Activated CD8-positive, alpha-beta memory T cell treated with anti-CD3 and anti-CD28 coated beads, Interleukin-2, amount 50 U/mL, for 1 hour (primary cell): ENCODE measurements around the gene GRK2.
A peak's percentile ranks its signal among the peaks of the same experiment; 100 is the strongest.
"Not testable (repeated sequence)": the region's sequence is repeated elsewhere in the genome, so short reads cannot be mapped to it uniquely, and the experiment has no call there.

Experiments
- DNase-seq: peaks from one replicate; pipeline ENCODE4 v3.0.0-alpha.2; 2020; ENCODE audit errors: extremely low read depth

The GRK2 gene

DNA sequence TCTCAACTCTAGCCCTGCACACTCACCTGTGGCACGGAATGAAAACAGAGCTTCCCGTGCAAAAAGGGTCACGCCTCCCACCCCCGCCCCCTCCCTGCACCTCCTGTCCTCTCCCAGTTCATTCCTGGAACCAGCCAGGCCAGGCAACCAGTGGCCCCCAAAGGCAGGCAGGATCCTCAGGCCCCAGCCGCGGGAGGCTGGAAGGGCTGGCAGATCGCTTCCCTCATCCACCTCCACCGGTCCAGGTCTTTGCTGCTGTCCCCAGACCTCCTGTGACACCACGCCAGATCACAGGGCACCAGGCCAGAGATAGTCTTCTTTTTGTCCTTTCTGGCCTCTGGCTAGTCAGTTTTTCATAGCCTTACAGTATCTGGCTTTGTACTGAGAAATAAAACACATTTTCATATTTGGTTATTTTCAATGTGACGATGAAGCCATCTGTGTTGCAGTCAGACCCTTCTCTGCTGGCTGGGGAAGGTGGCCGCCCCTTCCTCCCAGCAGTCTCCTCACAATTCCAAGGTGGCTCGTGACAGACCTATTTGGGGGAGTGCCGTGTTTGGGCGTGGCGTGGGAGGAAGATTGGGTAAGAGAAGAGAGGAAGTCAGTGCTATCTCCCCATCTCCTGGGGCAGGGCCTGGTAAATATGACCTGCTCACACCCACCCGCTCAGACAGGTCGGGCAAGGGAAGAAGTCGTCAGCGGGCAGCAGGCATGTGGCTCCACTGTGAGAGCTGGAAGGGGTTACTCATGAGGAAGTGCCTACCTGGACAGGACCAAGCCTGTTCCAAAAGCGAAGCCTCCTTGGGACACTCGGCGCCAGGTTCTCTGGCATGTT is 46.1 kb downstream of the GRK2 start:
- DNase-seq: no peak

DNA sequence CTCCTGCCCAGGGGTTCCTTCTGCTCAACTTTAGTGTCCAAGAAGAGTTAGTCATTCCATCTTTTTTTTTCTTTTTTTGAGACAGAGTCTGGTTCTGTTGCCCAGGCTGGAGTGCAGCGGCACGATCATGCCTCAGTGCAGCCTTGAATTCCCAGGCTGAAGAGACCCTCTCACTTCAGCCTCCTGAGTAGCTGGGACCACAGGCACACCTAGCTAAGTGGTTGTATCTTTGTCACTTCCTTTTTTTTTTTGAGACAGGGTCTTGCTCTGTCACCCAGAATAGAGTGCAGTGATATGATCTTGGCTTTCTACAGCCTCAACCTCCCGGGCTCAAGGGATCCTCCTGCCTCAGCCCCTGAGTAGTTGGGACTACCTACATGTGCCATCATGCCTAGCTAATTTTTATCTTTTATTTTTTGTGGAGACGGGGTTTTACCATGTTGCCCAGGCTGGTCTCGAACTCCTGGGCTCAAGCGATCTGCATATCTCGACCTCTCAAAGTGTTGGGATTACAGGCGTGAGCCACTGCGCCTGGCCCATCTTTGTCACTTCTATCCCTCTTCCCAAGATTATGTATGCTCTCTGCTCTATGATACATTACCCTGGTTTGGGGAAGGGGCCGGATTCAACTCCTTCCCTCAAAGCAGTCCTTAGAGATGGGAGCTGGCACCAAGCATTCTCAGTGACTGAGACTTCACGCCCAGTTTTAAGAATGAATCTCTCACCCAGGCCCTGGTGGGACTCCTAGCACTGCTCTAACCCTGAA is 47.0 kb downstream of the GRK2 start:
- no peak for DNase-seq

DNA sequence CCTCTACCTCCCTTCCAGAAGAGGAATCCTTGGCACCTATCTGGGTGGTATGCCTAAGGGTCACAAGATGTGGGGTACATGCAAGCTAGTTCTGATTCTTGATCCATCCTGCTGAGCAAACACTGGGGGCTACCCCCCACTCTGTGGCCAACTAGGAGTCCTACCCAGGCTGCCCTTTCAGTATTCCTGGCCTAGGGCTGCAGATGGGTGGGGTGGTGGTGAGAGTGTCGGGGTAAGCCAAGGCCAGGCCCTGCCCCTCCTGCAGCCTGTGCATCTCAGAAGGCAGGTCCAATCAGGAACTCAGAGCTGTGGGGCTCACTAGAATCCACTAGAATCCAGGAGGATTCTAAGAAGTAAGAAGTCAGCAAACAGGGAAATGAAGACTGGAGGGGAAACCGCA is 47.9 kb downstream of the GRK2 start:
- no peak for DNase-seq

DNA sequence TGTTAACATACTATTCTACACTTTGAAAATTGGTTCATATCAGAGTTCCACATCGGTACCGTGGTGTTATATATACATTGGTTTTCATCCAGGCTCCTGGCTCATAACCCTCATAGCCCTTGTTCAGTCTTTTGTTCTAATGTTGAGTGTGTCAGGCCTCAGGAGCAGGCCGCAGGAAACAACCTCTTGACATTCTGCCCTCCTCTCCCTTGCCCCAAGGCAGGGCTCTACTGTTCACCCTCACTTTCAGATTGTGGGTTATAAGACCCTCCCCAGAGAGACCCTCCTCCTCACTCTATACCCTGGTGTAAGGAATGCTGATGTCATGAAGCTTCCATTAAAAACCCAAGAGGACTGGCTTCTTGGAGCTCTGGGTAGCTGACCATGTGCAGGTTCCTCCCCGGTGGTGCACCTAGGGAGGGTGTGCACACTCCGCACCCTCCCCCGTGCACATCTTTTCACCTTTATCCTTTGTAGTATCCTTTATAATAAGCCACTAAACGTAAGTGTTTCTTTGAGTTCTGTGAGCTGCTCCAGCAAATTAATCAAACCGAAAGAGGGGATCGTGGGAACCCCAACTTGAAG is 49.1 kb downstream of the GRK2 start:
- DNase-seq: no peak

DNA sequence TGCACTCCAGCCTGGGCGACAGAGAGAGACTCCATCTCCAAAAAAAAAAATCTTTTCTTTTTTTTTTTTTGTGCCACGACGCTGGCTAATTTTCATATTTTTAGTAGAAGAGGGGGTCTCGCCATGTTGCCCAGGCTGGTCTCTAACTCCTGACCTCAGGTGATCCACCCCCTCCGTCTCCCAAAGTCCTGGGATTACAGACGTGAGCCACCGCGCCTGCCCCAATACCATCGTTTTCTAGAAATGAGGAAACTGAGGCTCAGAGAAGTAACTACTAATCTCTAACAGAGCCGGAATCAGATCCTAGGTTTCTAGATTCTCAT is 50.6 kb downstream of the GRK2 start:
- no peak for DNase-seq

DNA sequence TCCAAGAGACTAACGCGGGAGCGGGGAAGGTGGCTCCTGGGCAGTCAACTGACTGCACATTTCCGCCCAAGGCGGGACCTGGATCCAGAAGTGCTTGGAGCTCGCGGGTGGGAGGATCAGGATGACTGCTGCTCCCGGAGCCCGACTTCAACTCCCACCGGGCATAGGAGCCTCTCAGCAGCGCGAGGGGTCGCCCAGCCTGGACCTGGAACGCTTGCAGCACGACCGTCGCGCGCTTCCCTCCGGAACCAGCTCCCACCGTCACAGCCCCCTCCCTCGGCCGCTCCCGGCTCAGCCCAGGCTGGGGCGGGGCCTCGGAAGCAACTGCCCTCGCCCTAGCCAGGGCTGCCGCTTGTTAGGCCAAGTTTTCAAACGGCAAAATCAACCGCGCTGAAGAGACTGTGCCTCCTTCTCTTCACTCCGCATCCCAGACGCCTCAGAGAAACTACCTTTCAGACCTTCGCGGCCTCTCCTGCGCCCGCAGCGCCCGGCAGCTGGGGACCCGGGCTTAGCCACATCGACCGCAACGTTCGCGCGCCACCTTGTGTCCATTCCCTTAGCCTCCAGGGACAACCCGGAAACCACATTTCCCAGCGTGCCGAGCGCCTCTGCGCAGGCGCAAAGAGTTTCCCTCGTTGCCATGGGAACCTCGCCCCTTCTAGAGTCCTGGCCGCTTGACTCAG is 51.1 kb downstream of the GRK2 start:
- peak; percentile 98 for DNase-seq

DNA sequence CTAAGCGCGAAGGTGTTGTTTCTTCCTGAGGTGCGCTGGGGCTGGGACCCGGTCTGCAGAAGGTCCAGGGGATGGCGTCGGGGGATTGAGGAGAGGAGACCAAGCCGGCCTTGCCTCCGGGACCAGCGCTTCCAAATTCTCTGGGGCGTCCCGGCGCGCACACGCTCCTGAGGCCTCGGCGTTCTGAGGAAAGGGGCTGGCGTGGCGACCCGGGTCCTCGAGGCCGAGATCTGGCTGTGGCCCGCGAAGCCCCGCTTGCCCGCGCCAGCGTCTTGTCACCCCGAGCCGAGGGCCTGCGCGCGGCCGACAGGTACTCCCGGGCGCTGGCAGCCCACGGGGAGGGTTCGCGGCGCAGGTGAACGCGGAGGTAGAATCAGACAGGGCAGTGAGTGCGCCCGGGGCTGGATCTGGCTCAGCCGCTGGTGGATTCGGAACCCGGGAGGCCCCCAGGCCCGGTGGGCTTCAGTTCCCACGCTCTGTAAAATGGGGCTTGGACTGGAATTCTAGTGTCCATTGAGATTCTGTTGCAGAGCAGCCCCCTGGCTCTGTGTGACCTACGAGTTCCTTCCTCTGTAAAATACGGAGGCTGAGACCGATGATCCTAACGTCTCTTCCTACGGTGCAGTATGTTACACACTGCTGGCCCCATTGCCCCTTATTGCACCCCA is 51.7 kb downstream of the GRK2 start:
- no peak for DNase-seq

DNA sequence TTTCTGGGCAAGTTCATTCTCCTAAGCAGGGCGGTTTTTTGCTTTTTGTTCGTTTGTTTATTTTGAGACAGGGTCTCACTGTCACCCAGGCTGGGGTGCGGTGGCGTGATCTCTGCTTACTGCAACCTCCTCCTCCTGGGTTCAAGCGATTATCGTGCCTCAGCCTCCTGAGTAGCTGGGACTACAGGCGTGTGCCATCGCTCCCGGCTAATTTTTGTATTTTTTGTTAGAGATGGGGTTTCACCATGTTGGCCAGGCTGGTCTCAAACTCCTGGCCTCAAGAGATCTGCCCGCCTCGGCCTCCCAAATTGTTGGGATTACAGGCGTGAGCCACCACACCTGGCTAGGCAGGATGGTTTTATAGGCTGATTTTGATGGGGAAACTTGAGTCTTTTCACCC is 52.6 kb downstream of the GRK2 start:
- DNase-seq: not testable (repeated sequence)

DNA sequence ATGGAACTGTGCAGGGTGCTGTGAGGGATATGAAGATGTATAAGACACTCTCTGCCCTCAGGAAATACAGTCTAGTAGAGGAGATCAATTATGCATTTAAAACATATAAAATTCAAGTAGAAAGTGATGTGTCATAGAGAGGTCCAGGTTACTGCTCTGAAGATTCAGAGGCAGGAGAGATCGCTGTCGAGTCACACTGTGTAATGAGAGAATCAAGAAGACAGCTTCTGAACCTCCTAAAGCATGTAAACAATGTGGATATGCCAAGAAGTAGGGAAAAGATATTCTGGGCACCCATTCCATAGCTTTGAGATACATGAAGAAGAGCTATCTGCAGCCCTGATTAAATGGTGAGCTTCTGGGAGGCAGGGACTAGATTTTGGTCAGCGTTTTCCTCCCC is 53.7 kb downstream of the GRK2 start:
- DNase-seq: no peak

DNA sequence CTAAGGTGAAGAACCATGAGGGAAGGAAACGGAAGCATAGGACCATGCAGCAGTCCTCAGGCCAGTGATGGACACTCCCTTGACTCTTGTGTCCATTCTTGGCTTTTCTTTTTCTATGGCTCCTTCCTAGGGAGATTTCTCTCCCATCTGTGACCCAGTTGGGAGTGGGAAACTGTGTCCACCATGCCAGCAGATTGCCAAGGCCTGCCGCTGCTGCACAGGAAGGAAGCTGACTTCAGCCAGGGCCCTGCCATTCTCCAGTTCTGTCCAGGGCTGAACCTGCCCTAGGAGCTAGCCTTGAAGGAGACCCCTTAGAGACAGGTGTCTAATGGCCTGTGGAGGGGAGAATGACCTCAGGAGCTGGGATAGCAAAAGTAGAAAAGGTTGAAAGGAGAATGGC is 54.4 kb downstream of the GRK2 start:
- no peak for DNase-seq

DNA sequence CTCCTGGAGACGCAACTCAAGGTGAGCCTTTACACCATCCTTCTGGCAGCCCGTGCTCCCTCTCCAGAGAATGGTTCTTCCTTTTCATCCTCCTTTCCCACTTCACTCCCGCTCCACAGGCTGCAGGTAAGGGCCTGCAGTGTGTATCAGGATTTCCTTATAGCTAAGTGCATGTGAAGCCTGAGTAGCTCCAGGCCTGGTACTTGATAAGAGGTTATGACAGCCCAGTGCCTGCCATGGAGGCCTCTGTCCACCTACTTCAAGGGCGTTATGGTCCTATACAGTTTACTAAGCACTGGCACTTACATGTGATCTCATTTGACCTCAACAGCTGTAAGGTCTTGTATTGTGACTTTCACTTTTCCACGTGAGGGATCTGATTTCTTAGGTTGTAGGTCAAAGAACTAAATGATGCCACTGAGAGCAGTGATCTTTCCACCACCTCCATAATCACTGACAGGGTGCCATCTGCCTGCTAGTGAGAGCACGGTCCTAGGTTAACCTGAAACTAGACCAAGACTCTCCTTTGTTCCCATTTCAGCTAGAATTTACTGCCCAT is 55.1 kb downstream of the GRK2 start:
- DNase-seq: no peak

DNA sequence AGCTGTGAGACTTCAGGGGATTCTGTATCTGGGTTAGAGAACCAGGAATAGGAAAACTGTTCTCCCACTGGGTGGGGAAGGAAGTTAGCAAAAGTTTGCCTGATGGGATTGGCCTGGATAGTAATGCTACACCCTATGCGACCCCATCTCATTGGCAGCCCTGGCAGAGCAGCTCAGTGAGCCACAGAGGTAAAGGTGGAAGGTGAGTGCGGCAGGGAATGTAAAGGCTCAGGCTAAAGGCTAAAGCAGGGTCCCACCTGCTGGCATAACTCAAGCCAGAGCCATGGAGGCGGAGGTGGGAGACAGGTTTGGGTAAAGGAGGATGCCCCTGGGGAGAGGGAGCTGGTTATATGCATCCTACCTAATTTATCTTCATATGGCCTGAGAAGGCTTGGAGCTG is 55.8 kb downstream of the GRK2 start:
- no peak for DNase-seq

DNA sequence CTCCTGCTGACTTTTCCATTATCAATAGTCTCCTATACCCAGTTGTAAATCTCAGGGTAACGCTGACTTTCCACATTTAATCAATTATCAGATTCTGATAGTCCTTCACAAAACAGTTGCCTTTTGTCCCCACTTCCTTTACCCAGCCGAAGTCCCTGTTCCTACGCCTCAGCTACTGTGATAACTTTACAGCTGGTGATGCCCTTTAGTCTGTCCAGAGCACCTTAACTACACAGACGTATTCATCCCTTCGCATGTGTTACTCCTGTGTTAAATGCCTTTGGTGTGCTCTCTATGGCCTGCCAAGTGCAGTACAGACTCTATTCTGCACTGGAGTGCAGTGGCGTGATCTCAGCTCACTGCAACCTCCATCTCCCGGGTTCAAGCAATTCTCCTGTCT is 57.3 kb downstream of the GRK2 start:
- no peak for DNase-seq

DNA sequence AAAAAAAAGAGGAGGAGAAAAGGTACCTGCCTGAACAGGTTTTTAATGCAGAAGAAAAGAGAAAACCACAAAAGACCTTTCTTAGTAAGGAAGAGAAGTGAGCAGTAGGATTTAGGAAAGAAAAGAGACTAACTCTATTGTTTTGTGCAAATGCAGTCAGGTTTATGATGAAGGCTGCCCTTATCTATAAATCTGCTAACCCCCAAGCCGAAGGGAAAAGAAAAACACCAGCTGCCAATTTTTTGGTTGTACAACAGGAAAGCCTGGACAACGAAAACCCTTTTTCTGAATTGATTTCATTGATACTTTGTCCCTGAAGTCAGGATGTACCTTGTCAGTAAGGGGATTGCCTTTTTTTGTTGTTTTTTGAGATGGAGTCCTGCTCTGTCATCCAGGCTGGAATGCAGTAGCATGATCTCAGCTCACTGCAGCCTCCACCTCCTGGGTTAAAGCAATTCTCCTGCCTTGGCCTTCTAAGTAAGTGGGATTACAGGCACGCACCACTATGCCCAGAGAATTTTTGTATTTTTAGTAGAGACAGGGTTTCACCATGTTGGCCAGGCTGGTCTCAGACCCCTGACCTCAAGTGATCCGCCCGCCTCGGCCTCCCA is 65.9 kb downstream of the GRK2 start:
- no peak for DNase-seq
